COR-L47 (cell line): Measurements from ENCODE around the gene ANKRD44.
A peak's percentile ranks its signal among the peaks of the same experiment; 100 is the strongest.

Experiments used
- DNase-seq: peaks from one replicate; lab custom pipeline; 2025; lab: John Stamatoyannopoulos, UW

ANKRD44 gene

DNA sequence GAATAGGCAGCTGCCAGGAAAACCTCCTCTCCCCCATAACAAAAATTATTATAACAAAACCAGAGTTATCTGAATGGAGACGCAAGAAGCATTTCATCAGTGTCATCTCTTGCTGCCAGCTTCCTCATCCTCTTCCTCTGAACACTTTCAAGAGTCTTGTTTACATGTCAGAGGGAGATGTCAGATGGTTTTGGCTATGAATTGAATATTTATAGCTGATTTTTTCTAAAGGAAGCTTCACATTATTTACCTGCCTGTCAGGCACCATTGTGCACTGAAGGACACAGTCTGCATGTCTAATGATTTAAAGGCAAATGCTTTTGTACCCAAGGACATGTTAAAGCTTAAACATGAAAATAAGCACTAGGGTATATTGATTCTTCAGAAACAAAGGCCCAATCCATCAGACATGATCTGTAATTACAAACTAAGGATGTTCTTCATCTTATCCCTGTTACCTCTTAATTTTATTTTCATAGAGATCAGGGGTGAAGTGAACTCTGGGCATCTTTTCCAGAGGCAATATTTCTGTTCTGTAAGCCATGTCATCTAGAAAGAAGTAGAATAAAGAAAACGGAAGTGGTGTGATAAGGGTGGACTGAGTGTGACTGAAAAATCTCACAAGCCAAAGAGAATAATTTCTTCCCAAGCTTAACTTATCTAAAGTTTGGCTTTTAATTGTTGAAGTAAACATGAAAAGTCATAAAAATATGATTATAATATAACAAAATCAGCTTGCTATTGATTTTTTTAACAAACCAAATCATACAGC is 168.7 kb downstream of the ANKRD44 start:
- DNase-seq, result no peak

DNA sequence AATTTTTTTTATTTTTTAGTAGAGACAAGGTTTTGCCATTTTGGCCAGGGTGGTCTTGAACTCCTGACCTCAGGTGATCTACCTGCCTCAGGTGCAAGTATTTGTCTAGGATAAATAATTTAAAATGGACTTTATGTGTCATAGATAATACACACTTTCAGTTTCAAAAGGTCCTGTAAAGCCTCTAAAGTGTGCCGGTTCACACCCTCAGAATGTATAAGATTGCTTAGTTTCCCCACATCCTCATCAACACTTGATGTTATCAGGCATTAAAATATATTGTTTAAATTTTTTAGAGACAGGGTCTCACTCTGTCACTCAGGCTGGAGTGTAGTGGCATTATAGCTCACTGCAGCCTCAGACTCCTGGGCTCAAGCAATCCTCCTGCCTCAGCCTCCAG is 170.5 kb downstream of the ANKRD44 start:
- no peak for DNase-seq

DNA sequence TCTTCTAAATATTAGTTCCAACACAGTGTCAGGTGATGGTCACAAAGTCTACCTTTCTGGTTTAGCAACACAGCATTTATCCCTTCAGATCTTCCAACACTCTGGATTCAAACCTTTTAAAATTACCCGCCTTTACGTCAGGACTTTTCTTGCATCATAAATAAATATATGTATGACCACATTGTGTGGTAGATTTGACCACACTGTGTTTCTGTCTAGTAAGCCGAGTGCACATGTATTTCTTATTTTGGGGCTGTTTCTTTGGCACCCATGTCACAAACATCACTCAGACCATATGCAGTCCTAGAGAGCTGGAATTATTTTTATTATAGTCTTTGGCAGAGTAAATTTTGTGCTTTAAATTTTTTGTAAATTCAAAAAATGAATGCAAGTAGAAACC is 172.1 kb downstream of the ANKRD44 start:
- DNase-seq, result no peak

DNA sequence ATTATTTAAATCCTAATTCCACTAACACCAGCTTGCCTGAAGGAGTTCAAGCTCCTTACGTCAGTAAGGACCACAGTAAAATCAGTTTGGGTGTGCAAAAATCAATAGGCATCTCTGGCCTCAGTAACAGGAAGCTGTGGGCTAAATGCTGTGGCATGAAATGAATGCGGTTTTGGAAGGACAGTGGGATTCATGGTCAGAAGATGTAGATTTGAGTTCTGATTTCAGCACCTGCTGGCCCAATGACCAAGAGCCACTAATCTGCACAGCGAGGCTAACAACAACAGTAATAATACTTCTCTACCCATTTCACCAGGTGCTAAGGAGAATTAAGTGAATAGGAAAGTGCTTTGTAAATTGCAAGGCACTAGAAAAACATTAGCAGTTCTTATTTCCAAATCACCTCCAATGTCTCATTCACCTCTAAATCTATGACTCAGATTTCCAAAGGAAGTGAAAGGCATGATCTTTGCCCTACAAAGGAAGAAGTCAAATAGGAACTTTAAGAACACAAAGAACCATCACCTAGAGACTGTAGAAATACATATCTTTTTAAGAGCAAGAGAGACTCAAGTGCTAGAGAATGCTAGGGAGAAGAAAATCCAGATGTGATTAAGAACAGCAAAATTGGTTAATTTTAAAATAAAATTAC is 172.6 kb downstream of the ANKRD44 start:
- no peak for DNase-seq

DNA sequence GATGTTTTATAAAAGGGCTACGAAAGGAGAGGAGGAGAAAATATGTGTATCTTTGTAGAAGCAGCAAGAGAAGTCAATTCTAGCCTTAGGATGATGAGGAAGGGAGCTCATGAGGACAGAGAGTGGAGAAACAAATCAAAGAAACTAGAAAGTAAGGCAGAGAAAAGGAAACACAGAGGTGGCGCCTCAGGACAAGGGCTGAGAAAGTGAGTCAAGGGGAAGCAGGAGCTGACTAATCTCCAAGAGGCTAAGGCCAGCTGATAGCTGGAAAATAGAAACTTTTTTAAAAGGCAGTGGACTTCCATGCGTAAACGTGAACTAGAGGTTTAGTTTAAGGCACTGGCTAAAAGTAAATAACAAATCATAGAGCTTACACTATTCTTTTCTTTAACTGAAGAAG is 173.3 kb downstream of the ANKRD44 start:
- DNase-seq, result no peak

DNA sequence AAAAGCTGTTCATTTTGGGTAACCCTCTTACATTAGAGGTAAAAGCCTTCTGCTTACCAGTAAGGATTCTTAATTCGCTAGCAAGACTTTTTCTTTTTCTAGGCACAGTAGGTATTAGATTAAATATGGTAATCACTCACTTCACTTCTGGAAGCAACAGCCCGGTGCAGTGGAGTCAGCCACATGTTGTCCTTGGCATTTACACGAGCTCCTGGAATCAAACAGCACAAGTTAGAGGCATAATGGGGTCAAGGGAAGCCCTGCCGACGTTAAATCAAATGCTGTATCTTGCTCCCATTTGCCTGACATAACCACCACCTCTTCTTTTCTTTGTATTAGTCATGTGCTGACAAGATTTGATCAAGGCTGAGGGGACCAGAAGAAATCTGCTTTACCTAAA is 174.1 kb downstream of the ANKRD44 start:
- DNase-seq, result no peak

DNA sequence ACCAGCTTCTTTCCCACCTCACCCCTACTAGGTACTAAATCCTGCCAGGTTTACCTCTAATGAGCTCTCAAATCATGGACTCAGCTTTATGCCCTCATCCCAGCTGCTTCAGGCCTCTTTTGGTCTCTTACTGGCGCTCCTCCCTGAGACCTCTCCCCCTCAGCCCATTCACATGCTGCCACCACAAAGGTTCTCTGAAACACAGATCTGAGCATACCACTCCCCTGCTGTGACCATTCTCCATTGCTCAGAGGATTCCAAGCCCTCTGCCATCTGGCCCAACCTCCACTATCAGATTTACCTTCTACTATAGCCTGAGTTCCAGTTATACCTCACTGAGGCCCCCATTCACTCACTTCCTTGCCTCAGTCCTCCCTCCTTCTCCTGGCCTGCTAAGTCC is 174.8 kb downstream of the ANKRD44 start:
- DNase-seq, result no peak

DNA sequence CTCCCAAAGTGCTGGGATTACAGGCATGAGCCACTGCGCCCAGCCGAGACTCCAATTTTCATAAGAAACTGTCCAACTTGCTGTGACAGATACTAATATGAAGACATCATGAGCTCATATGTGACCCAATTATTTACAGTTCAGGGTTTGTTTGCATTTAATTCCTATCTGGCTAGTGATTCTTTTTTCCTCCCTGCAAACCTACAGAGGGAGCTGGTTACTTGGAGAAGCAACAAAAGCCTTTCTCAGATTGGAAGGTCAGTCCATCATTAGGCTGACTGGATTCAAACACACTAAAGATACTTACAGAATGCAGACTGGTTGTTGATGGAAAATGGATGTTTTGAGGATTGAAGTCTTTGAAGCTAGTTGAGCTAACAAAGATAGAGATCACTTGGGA is 176.4 kb downstream of the ANKRD44 start:
- no peak for DNase-seq

DNA sequence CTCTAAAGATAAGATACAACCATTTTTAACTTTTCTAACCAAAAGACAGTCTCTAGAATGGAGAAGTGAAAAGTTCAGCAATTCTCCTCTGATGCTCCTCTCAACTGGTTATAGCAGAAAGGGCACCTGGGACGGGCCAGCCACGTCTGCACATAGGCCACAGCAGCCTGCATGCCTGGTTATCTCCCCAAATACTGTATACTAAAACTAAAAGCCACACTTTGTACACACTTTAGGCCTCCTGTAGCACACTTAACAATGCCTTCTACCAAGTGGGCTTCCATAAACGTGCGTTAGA is 179.1 kb downstream of the ANKRD44 start:
- DNase-seq, result no peak

DNA sequence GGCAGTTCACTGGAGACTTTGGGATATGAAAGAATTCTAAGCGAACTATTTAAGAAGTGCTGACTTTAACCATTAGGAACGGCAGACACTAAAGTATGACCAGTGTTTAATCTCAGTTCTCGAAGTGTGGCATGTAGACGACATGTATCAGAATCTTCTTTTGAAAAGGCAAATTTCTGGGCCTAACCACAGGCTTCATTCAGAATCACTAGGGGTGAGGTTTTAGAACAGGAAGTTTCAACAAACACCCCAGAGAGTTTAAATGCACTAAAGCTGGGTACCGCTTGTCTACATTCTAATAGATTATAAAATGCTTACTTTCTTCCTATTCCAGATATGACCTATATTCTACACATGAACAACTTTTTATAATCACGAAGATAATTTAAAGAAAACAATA is 180.3 kb downstream of the ANKRD44 start:
- DNase-seq, result no peak

DNA sequence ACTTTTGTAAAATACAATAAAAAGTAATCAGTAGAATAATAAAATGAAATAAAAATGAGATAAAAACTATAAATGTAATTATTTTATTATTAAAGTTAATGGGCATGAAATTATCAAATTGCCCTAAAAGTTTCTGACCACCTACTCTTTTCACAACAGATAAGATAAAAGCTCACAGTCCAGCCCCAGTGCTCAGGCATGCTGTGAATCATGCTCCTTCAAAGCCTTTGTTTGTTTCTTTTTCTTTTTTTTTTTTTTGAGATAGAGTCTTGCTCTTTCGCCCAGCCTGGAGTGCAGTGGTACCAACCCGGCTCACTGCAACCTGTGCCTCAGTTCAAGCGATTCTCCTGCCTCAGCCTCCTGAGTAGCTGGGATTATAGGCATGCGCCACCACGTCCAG is 181.7 kb downstream of the ANKRD44 start:
- DNase-seq, result no peak

DNA sequence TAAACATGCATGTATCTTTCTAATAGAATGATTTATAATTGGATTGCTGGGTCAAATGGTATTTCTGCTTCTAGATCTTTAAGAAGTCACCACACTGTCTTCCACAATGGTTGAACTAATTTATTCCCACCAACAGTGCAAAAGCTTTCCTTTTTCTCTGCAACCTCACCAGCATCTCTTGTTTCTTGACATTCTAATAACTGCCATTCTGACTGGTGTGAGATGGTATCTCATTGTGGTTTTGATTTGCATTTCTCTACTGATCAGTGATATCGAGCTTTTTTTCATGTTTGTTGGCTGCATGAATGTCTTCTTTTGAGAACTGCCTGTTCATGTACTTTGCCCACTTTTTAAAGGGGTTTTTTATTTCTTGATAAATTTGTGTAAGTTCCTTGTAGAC is 182.5 kb downstream of the ANKRD44 start:
- no peak for DNase-seq

DNA sequence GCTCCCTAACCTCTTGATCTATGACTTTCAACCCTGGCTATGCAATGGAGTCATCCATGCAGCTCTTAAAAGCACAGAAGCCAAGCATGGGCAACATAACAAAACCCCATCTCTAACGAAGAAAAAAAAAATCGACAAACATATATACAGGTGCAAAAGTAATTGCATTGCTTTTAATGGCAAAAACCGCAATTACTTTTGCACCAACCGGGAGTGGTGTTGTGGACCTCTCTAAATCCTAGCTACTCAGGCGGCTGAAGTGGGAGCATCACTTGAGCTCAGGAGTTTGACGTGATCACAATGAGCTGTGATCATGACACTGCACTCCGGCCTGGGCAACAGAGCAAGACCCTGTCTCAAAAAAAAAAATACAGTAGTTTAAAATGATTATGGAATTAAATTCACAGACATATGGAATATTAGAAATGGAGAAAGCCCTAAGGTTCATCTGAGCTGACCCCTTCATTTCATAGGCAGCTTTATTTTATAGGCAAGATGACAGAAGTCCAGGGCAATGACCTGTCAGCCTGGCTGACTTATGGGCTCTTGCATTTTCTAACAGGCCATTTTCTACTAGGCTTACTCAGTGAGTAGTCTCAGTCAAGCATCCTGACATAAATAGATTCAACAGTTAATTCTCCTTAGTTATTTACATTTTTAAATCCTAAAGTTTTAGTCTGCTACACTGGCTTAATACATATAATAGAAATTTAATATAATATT is 183.8 kb downstream of the ANKRD44 start:
- DNase-seq, result no peak

DNA sequence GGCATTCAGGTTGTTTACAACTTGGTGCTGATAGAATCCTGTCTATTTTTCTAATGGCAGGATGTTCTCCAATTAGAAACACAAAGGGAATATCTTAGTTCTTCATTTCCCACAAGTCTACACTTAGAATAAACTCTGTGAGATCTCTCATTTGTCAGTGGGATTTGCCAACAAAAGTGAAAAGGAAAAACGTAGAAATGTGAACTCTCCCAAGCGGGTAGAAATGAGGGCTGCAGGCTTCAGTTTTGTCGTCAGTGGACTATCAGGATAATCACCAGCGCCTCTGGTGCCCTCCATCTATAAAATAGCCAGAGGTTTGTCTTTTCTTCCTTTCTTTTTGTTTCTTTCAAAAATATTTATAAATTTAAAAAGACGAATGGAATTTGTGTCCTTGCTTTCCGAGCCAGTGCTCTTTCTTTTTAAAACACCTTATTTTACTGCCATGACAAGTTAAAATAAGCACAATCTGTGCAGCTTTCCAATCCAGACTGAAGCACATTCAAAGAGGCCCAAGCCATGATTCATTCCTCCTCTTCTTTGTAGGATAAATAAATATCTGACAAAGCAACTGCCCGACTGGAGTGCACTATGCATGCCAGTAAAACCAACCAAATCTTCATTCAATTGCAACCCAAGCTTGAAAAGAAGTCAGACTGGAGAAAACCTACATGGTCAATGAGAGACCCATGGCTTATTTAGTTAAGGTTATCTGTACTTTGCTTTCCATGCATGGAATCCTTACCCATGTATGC is 185.8 kb downstream of the ANKRD44 start:
- DNase-seq, result no peak

DNA sequence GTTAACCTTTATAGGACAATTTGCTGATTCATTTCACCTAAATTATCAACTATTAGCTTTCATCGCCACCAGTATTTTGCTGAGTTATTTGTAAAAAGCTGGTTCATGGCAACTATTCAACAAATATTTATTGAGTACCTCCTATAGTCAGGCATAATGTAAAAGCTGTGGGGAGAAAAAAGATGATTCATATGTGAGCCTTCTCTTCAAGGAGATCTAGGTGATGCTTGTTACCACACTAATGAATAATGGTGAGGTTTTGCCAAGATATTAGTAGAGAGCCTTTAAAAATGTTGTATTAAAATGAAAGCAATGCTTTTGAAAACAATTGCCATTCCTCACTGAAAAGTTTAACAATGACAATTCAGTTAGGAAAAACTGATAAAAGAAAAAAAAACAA is 187.8 kb downstream of the ANKRD44 start:
- no peak for DNase-seq

DNA sequence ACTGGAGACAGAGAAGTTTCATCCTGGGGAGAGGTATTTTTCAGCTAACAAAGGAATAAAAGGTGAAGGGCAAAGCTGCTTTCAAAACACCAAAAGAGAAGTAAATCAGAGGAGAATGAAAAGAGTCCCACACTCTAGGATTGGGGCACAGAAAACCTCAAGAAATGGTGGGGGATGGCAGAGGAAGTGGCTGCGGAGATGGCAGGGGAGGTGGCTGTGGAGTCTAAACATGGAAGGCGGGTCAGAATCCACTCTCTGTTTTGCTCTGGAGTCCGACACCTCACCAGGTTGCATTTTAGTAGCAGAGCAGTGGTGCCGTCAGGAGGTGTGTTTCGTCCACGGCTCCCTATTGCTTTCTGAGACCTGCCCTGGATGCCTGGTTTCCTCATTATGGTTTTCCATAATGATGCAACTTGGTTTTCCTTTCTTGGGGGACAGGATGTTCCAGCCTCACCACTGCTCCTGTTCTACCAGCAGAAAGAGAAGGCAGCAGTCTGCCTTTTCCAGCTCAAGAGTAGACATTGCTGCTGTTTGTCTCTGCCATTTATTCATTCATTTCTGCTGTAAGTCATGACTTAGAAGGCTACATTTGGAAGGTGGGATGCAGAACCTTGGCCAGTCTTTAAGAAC is 188.7 kb downstream of the ANKRD44 start:
- no peak for DNase-seq

DNA sequence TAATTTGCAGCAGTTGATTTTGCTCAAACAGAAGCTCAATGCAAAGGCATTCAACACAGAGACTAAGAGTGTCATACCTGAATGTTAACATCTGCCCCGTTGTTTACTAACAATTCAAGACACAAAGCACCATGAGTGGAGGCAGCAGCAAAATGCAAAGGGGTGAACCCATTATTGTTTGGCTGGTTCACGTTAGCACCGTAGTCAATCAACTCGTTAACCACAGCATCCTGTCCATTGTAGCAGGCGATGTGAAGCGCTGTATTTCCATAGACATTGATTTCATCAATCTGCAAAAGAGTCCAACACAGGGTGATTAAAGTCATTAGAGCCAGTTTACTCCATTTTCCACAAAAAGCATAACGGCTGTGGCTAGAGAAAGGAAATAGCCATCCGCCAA is 189.3 kb downstream of the ANKRD44 start:
- no peak for DNase-seq

DNA sequence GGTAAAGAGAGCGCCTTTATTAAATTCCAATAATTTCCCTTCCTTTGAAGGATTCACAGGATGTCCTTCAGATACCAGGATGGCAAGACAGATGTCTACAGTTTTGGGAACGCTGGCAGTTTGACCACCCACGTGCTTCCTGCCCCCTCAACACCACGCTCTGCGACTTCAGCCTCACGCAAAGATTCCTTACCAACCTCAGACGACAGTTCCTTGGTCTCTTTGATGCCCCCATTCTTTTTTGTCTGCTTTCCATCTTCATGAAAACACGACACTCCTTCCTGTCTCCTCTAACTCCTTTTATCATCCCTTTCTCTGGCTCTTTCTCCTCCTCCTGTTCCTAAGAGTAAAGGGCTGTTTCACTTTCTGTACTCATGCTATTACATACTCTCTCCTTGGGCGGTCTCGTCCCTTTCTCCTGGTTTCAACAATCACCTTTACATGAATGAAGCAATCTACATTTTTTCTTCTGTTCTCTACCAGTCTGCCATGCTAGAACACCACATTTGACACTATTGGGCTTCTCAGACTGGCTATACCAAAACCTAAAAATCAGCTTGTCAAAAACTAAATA is 194.2 kb downstream of the ANKRD44 start:
- no peak for DNase-seq

DNA sequence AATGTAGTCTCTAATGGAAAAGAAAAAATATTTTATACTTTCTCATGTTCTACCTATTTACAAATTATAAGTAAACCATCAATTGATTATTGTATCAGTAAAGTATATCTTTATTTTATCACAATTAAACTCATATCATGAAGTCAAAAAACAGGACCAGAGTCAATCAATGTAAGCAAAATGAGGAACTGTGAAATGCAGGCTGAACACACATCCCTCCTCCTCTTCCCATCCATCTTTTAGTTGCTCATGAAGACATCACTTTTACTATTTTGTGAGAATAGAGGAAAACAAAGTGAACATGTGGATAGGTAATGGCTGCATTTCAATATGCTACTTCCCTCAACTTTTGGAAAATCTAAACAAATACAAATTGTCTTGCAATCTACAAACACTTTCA is 195.3 kb downstream of the ANKRD44 start:
- no peak for DNase-seq

DNA sequence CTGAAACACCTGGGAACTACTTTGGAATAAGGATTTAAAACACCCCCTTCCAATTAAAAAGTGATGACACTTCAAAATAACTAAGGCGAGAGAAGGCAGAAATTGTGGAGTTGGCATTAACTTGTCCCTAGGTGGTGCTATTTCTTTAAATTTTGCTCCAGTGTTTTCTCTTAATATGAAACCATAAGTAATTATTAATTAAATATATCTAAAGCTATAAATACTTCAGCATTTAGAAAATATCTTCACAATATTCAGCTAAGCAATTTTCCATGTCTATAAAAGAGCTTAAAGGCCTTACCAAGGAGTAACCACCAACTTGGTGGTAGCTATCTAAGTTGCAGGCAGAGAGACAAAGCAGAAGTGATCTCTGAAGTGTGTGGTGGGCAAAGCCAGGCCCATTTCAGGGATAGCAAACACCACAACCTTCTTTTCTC is 197.3 kb downstream of the ANKRD44 start:
- DNase-seq, result peak; percentile 27

DNA sequence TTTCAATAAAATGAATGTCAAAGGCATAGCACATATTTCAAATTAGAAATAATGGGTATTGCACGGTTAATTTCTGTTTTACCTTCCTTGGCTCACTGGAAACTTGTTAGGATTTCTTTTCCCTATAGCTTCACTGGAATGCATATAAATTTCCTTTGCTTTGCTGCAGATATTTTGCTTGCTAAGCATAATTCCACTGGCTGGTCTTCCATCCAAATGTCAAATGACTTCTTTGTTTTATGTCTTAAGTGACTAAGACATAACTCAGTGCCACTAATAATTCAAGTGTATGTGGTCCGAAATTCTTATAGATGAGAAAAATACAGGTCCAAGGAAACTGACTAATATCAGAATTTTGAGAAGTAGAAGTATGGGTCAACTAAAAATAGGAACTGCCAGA is 201.3 kb downstream of the ANKRD44 start:
- DNase-seq, result no peak

DNA sequence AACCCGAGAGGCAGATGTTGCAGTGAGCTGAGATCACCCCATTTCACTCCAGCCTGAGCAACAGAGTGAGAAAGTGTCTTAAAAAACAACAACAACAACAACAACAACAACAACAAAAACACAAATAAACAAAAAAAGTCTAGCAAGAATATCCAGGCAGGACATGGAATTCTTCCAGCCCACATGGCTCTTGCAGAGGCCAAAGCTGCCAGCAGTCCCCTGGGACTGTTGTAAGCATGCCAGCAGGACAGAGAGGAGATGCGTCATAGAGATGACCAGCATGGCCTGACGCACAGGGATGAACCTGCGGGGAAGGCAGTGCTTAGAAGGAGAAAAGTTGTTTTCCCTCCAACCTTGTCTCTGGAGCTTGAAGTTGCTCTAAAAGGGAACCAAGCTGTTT is 201.8 kb downstream of the ANKRD44 start:
- DNase-seq, result no peak
